Omental fat pad (tissue), 4 donors: ENCODE data around the gene SYTL4. TPM values are rescaled to one million over a fixed set of nuclear protein-coding genes. Genes with fewer than 3 reads are reported as not detected.

ENCODE experiments used
- ATAC-seq: fragments of 150-250 bp; one replicate; pipeline ENCODE4 v1.9.1; 2016; ENCODE audit warnings: mild to moderate bottlenecking, moderate library complexity; ENCODE audit not compliant: low FRiP score
- DNase-seq: peaks from one replicate; pipeline ENCODE4 v3.0.0-alpha.2; 2019; ENCODE audit warnings: low spot score
- total RNA-seq, 4 donors: library from RNA; depleted of rRNA; stranded (reverse); fragments of >200 nt; gene quantifications; one replicate each; pipeline ENCODE4 v1.1.0, GENCODE V29; 2016
- TF ChIP-seq, protein P1 (sequence below), 3 donors: fragments of 450-650 bp; IDR thresholded peaks; one replicate each; pipeline ENCODE4 v1.5.1; 2016 to 2017; ENCODE audit warnings: antibody characterized with exemption in 3 of 3, mild to moderate bottlenecking in 3 of 3, moderate library complexity in 2 of 3

SYTL4 gene
- total RNA-seq, 4 donors from 2014 or later = 10.2 to 37.2 (median 14.8) TPM

DNA sequence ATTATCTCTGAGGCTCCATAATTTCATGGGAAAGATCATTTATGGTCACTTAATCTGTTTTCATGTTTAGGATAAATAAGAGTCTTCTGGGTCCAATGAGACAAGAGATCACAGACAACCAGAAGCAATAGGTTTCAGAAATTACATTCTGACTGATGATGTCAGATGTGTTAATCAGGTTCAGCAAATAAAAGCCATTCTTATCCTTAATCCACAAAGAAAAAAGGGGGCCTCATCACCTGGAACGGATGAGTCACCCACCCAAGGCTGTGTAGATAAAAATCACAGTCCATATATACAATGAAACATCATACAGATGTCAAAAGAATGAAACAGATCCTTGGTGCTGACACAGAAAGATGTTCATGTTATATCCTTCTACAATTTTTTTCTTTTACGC is 36.6 kb downstream of the SYTL4 start:
- DNase-seq = no peak
- ATAC-seq = no peak
- TF ChIP-seq, protein P1, sequence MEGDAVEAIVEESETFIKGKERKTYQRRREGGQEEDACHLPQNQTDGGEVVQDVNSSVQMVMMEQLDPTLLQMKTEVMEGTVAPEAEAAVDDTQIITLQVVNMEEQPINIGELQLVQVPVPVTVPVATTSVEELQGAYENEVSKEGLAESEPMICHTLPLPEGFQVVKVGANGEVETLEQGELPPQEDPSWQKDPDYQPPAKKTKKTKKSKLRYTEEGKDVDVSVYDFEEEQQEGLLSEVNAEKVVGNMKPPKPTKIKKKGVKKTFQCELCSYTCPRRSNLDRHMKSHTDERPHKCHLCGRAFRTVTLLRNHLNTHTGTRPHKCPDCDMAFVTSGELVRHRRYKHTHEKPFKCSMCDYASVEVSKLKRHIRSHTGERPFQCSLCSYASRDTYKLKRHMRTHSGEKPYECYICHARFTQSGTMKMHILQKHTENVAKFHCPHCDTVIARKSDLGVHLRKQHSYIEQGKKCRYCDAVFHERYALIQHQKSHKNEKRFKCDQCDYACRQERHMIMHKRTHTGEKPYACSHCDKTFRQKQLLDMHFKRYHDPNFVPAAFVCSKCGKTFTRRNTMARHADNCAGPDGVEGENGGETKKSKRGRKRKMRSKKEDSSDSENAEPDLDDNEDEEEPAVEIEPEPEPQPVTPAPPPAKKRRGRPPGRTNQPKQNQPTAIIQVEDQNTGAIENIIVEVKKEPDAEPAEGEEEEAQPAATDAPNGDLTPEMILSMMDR (IDR thresholded peaks at IDR 0.05) = no peak

DNA sequence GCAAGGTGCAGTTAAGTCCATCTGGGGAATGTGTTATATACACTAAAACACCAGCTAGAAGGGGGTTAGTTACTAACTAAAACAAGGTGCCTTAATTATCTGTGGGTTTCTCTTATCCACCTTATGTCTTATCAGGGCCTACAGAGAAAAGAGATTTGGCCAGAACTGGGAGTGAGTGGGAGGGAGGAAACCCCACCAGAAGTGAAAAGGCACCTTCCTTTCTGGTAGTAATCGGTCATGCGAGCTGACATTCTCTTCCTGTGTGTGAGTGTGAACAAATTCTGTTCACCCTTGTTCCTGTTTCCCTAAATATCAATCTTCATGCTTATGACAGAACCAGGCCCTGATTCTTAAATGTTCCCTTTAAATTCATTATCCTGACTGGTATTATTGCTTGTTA is 44.4 kb downstream of the SYTL4 start:
- DNase-seq (no peak), ATAC-seq (no peak)
- TF ChIP-seq, protein P1 (IDR thresholded peaks at IDR 0.05) = no peak

DNA sequence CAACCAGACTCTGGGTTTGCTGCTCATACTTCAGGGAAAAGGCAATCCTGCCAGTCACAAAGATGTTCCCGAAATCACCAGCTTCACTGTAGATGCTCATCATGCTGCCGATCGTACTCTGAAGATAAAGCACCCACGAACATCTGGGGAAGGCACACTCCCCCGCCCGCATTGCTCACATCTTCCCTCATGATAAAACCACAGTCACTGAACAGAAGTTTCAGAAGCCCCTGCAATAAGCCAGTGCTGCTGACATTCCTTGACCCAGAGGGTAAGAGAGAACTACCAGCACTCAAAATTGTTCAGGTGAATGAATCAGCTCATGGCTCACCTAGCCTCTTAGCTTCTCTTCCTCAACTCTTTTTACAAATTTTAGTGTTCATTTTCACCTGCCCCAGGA is 44.8 kb downstream of the SYTL4 start:
- DNase-seq (no peak), ATAC-seq (no peak)
- TF ChIP-seq, protein P1 (IDR thresholded peaks at IDR 0.05) = no peak

DNA sequence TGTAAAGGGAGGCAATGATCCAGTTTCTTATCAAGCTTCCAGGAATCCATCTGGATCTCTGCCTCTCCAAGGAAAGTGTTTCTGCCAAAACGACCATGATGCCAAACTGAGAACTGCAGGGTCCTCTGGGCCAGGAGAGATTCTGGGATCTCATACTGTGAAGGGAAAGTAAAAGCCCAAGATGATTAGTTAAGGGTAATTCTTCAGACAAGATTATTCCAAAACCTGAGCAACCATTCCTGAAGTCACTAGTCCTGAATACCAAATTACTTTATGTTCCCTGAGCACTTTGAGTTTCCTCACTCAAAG is 46.0 kb downstream of the SYTL4 start:
- DNase-seq = no peak
- TF ChIP-seq, protein P1 (IDR thresholded peaks at IDR 0.05) = peak in 1 of 3 donors; percentile 3
- ATAC-seq = no peak

DNA sequence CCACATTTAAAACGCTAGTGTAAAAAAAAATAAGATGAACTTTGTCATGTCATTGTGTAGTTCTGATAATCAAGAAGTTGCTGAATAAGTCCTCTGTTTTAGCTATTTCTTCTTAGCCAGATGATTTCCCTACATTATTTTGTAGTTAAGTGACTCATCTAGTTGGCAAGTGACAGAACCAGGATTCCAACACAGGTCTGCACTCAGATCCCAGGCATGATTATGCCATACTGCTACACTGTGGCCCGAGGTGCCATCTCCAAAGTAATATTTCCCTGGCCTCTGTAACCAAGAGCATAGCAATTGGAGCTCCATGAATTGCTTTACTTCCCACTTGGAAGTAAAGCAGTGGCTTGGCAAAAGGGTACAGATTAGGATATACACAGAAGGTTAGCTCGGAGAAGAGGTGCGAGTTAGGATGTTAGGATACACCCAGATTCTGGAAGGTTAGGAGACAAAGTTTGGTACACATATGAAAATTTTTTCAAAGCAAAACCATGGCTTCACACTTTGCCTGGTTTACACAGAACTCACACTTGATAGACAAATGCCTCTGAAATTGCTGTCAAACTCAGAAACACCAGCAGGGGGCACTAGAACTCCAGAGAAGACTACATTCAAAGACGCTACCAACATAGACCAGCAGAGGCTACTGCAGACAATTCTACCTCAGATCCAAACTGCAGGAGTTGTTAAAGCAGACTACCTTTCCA is 46.5 kb downstream of the SYTL4 start:
- peak; percentile 66 for DNase-seq
- ATAC-seq = peak; percentile 76
- TF ChIP-seq, protein P1 (IDR thresholded peaks at IDR 0.05) = peak in 2 of 3 donors; percentile 32 to 74

DNA sequence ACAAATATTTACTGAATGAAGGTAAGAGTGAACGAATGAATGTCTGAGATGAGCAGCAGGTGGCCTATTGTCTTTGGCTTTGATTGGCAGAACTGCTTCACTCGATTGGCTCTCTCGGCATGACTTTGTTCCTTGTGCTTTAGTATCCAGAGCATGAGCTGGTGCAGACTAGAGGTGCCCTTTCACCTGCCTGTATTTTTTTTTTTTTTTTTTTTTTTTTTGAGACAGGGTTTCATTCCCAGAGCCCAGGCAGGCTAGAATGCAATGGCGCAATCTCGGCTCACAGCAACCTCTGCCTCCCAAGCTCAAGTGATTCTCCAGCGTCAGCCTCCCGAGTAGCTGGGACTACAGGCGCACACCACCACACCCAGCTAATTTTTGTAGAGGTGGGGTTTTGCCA is 49.0 kb downstream of the SYTL4 start:
- TF ChIP-seq, protein P1 (IDR thresholded peaks at IDR 0.05) = no peak
- DNase-seq (no peak), ATAC-seq (no peak)

DNA sequence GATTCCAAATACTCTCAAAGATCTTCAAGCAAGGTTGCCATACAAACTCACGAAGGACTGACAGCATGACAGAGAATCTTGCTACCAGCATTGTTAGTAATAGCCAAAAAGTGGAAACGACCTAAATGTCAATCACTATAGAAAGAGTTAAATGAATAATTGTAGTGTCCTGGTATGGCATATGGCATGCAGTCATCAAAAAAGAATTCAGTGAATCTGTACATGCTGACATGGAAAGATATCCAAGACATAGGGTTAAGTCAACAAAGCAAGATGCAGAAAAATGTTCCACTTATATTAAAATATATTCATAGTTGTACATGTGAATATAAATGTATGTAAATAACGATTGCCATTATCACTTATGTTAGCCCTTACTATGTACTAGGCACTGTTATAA is 50.3 kb downstream of the SYTL4 start:
- DNase-seq (no peak), ATAC-seq (no peak)
- TF ChIP-seq, protein P1 (IDR thresholded peaks at IDR 0.05) = no peak
